HG03066 (cell line): Measurements from ENCODE around the gene HM13.
"Not testable (repeated sequence)": the region's sequence is repeated elsewhere in the genome, so short reads cannot be mapped to it uniquely, and the experiment has no call there.

Experiments used
- ATAC-seq: cut with Tn5 transposase; IDR thresholded peaks from one replicate; pipeline ENCODE4 v1.9.1; 2021; ENCODE audit warnings: low read depth; ENCODE audit not compliant: unreplicated experiment

HM13 gene

DNA sequence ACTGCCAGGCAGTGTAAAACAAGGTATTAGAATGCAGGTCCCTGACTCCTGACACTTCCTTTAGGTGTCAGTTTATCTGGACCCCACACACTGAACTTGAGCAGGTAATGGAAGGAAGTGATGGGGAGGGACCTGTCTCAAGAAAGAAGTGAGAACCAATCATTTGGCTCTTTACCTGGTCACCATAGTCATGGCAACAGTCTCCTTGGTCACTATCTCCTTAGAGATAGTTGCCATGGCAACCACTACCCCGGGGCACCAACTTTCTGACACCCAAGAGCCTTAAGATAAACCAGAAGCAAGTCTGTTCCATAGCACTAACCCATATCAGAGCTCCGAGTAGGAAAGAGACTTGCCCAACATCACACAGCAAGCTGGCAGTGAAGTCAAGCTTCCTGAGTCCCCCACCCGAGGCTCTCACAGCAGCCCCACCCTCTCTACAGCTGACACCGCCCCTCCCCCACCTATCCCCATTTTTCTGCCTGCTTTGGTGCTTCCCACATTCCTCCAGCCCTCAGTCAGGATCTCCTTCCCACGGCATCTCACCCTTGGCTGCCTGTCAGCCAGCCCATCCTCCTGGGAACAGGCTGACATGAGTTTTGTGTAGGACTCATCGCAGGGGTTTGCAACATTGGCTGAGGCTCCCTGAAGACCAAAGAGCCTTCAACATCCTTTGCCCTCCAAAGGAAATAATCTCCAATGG is 16.3 kb upstream of the HM13 start:
- ATAC-seq, result no peak

DNA sequence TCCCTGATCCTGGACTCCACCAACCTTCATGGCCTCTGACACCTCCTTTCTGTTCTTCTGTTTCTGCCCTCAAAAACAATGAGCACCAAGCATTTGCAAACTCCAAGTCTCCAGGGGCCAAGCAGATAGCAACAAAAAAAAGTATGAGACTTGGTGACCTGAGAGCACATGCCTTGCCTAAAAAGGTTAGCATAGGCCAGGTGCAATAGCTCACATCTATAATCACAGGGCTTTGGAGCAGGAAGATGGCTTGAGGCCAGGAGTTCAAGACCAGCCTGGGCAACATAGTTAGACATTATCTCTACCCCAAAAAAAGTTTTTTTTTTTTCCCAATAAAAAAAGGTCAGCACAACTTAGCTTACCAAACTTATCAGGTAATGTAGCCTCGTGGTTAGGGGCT is 13.7 kb upstream of the HM13 start:
- ATAC-seq, result no peak

DNA sequence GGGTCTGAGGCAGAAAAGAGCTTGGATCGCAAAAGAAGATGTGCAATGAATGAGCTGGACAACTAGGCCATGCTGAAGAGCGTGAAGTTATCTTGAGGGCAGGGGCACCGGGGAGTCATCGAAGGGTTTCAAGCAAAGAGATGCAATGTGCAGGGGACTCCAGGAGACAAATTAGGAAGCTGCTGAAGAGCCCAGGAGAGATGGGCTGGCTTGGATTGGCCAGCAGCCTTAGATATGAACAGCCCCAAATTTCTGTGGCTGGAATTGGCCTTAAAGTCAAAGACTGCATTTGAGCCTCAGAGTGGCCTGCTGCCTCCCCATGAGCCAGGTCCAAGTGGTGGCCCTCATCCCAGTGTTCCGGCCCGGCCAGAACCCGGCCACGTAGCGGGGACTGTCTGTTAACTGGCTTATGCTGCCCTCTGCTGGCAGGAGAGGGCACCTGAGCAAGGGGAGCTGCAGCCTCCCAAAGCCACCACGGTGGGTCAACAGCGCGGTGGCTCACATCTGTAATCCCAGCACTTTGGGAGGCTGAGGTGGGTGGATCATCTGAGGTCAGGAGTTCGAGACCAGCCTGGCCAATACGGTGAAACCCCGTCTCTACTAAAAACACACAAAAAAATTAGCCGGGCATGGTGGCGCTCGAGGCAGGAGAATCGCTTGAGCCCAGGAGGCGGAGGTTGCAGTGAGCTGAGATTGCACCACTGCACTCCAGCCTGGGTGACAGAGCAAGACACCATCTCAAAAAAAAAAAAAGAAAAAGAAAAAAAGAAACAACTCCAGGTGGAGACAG is 11.2 kb upstream of the HM13 start:
- peak; percentile 89 for ATAC-seq

DNA sequence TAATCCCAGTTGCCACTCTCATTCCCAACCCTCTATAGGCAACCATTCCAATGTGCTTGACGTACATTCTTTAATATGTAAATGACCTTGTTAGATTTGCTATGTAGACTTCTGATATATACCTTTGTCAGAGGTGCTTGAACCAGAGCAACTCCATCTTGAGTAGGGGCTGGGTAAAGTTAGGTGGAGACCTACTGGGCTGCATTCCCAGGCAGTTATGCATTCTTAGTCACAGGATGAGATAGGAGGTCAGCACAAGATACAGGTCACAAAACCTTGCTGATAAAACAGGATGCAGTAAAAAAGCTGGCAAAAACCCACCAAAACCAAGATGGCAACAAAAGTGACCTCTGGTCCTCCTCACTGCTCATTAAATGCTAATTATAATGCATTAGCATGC is 8.3 kb upstream of the HM13 start:
- ATAC-seq, result no peak

DNA sequence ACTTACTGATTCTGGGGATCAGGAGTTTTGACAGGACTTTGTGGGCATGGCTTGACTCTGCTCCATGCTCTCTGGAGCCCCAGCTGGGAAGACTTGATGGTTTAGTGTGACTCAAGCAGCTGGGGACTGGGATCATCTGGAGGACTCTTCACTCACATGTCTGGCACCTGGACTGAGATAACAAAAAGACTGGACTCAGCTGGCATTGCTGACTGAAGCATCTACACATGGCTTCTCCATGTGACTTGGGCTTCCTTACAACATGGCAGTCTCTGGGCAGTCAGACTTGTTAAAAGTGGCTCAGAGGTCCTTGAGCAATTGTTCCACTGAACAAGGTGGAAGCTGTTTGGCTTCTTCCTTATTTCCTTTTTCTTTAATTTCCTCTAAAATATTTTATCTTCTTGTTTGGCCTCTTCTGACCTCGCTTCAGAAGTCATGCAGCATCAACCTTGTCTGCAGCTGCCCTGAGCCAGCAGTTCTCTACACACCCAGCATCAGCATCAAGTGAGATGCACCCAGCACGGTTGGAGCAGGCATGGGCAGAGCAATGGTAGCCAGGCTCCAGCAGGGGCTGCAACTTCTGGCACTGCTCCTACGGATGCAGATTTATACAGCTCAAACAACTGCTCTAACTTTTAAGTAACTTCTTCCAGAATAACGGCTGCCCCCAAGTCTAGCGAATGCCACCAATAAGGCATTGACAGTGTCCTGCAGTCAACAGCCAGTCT is 5.6 kb upstream of the HM13 start:
- ATAC-seq, result no peak

DNA sequence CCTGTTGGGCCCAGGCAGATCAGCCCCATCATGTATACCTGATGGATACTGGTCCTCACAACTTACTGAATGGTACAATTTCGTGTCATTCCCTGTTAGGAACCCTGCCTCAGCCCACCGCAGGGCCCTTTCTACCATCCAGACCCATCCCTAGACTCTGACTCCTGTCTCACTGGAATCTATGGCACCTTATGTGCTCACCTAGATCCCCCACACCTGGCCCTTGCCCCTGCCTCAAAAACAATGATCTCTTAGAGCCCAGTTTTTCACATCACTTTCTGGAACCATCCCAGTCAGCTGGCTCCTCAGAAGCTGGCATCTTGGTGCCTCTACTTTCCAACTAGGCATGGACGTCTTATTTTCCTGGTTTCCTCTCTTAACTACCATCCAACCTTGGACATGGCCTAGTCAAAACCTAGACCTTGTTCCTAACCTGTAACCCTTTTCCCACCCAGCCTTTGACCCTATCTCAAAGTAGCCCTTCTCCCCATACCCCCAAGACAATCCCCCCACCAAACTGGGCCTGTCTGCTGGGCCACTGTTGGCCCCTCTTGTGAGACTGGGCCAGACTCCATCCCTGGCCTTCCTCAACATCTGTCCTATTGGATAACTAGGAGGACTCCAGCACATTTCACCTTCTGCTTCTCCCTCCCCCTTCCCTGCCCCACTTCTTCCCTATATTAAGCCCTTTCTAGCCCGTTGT is 981 bp downstream of the HM13 start:
- no peak for ATAC-seq

DNA sequence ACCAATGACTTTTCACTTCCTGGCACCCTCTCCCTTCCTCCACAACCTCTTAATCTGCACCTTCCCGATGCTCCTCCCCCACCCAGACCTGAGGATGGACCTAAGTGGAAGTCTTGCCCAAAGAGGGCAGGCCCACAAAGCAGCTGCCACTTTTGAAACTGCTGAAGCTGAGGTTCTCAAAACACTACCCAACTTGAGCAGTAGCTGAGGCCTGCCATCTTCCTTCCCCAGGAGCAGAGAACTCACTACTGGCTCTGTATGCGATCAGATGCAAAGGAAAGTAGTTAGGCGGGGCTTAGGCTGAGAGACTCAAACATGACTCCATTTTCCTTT is 1.5 kb downstream of the HM13 start:
- no peak for ATAC-seq

DNA sequence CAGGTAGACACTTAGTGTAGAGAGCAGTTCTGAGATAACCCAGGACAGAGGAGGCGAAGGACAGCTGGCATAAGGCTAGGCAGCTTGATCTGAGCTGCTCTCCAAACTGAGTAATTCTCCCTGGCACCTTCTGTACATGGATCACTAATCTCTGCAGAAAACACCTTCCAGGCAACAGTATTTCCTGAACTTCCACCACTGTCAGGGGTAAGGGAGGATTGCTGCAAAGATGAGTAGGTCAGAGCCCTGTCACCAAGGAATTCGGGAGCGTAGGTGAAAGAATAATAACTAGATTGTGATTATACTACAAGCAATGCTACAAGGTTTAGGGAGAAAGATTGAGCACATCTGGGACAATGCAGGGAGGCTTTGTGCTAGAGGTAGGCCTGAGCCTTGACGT is 1.9 kb downstream of the HM13 start:
- no peak for ATAC-seq

DNA sequence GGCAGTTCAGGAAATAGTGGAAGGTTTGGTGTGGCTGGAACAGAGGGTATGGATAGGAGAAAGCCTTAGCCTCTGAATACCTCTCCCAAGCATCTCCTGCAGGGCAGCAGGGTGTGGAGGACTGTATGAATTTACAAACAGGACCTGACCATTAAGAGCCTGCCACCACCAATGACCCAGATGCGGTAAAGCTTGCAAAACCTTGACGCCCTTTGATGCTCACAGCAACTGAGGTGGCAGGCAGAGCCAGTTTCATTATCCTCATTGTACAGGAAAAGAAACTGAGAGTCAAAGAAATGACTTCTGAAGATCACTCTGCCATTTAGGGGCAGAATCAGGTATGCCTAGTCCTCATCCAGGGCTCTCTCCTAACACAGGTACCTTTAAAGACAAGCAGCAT is 2.4 kb downstream of the HM13 start:
- ATAC-seq, result no peak

DNA sequence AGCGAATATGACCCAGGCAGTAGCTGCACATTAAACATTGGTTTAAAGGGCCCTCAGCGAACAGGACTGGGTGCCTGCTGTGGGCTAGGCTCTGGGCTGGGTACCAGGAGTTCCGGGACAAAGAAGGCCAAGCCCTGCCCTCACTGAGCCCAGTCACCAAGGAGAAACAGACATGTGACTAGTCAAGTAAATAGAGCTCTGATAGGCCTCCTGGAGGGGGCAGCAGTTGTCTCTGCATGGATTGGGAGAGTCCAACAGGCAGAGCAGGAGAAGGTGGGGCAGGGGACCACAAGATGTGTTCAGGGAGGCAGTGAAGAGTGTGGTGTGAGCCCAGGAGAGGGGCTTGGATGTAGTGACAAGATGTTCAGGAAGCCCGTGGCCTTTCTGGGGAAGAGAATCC is 3.1 kb downstream of the HM13 start:
- no peak for ATAC-seq

DNA sequence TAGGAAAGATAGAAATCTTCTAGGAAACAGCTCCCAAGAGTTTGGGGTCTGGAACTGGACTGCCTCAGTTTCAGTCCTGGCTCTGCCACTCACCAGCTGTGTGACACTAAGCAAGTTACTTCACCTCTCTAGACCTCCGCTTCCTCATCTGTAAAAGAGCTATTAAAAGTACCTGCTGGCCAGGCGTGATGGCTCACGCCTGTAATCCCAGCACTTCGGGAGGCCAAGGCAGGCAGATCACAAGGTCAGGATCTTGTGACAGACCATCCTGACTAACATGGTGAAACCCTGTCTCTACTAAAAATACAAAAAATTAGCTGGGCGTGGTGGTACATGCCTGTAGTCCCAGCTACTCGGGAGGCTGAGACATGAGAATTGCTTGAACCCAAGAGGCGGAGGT is 7.0 kb downstream of the HM13 start:
- ATAC-seq, result not testable (repeated sequence)

DNA sequence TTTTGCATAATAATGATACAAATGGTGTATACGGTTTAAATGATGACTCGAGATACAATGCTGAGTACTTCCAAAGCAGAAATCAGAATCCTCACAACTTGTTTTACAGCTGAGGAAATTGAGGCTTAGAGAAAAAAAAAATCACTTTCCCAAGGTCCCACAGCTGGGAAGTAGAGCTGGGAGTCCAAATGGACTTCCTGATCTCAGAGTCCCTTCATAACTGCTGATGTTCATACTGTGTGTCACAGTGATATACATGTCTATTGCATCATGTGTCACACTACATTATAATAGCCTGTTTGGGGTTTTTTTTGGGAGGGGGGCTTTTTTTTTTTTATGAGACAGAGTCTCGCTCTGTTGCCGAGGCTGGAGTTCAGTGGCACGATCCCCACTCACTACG is 8.5 kb downstream of the HM13 start:
- ATAC-seq, result no peak

DNA sequence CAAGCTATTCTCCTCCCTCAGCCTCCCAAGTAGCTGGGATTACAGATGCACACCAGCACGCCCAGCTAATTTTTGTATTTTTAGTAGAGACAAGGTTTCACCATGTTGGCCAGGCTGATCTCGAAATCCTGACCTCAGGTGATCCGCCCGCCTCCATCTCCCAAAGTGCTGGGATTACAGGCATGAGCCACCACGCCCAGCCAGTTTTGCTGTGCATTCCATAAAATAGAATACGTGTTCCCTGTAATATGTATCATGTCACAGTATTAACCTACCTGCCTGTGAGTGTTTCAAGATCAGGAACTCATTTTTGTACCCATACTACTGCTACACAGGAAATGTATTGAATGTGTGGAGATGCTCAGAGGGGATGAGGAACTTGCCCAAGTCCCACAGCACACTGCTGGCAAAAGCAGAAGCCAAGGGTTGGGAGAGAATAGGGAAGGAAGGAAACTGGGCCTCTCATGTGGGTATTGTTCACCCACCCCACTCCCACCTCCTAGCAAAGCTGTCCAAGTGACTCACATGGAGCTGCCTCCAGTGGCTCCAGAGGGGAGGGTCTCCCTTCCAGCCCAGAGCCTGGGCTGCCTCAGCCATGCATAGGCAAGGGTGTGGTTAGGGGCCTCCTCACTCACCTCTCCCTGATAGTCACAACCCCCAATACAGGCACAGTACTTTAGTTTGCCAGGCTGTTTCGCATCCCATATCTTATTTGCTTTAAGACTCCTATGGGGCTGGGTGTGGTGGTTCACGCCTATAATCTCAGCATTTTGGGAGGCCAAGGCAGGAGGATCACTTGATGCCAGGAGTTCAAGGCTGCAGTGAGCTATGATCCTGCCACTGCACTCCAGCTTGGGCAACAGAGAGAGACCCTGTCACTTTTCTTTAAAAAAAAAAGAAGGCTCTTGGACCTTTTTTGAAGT is 9.4 kb downstream of the HM13 start:
- no peak for ATAC-seq

DNA sequence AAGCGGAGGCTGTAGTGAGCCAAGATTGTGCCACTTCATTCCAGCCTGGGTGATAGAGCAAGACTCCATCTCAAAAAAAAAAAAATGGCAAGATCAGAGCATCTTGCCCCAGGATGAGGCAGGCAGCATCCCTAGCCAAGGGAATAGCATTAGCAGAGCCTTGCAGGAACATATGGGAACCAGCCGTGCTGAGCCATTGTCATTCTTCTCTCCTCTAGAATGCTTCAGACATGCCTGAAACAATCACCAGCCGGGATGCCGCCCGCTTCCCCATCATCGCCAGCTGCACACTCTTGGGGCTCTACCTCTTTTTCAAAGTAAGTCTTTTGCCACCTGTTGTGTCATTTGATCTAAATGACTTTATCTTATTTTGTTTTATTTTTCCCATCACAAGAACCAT is 13.0 kb downstream of the HM13 start:
- no peak for ATAC-seq

DNA sequence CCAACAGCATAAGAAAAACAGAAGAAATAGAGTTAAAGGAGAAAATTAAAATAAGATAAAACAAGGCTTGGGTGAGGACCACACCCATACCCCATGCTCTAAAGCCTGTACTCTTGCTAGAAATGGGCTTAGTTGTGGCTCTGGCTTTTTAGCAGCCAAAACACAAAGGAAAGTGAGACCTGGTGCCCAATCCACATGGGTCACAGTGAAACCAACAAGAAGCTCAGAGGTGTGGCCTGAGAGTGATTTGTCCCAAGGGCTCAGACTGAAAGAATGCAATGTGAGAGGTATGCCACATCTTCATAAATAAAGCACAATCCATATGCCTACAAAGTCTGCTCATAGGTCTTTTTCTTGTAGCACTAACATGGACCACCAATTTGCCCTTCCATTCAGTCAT is 21.1 kb downstream of the HM13 start:
- no peak for ATAC-seq

DNA sequence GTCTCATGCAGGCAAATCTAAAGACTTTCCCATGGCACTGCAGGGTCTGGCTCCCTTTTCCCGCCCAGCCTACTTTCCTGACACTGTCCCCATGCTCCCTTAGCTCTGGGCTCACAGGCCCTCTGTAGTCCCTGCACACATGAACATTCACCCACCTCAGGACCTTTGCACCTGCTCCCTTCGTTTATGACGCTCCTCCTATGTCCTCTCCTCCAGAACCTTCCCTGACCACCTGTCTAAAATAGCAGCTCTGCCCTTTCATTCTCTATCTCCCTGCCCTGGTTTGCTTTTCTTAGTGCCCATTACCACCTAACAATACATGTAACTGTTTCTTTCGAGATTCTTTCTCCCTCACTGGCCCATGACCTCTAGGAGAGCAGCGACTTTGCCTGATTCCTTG is 22.3 kb downstream of the HM13 start:
- no peak for ATAC-seq

DNA sequence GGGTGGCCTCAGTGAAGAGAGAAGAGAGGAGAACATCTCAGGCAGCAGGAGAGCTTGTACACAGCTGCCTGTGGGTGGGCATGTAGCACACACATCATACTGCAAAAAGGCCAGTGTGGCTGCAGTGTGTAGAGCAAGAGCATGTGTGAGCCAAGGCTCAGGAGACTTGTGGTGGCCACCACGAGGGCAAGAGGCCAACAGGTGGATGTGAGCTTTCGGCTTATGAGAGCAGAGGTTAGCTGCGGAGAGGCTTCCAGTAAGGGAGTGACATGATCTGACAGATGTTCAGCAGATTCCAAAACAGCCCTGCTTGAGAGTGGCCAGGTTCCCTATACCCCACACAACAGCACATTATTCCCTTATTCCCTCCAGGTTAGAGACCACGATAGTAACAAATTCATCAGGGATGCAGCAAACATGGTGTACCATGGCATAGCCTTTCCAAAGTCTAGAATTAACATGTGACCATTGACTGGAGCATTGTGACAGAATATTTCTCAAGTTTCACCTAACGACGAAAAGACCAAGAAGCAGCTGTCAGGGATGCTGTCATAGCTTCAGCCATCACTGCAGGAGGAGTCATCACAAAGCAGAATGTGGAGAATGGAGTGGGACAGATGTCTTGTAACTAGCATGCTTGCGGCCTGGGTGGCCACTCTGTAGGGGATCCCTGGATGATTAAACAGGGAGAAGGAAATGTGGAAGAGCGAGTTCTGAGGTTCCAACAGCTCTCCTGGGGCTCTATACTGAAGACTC is 23.1 kb downstream of the HM13 start:
- ATAC-seq, result no peak

DNA sequence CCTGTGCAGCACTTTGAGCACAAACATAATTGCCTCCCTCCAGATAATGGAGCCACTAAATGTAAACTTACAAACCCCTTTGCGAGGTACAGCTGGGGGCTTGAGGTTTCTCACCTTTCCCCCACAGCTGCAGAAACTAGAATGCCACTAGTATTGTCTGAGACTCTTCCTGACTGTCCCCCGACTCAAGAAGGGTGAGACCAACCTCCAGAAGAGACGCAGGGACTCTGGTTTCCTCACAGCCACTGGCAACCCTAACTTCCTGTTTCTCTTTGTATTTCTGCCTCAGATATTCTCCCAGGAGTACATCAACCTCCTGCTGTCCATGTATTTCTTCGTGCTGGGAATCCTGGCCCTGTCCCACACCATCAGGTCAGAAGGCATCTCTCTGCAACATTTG is 23.6 kb downstream of the HM13 start:
- no peak for ATAC-seq

DNA sequence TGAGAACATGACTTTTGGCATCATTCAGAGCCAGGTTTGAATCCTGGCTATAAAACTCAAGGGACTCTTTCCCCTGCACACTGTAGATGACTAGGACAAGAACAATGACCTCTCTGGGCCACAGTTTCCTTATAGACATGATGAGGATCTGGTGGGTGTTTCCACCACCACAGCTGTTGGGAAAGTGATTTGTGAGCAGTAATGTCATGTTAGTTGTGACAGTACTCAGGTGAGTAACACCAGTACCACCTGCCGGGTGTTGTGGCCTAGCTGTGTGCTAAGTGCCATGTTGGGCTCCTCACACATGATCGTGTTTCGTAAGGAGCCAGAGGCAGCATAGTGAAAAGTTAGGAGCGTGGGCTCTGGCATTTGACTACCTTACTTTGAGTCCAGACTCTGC is 24.1 kb downstream of the HM13 start:
- ATAC-seq, result no peak
